H1 (cell line): ENCODE data around the gene SLC22A15. TPM values are rescaled to one million over a fixed set of nuclear protein-coding genes. Genes with fewer than 3 reads are reported as not detected.

Experiments
- CTCF ChIA-PET: fragments of 300-600 bp; sonication (Branson Sonifier 250); formaldehyde crosslinking; loops from one replicate; lab custom pipeline; 2021; ENCODE audit not compliant: partially characterized antibody; lab: Charles Lee
- POLR2A ChIA-PET: fragments of 300-600 bp; sonication (Branson Sonifier 250); formaldehyde crosslinking; loops from one replicate; lab custom pipeline; 2021; ENCODE audit warnings: inconsistent platforms; ENCODE audit not compliant: partially characterized antibody; lab: Charles Lee
- DNase-seq, 2 experiments: peaks; one replicate each; pipeline versions ENCODE4 v3.0.0 to v3.0.0-alpha.2; 2010 to 2022; ENCODE audit warnings: low spot score in 2 of 2, low read depth in 1 of 2, mixed read lengths in 1 of 2
- FAIRE-seq: peaks from 2 replicates; lab custom pipeline; 2011; peaks lifted over from hg19 to GRCh38; lab: Jason Lieb, UNC
- H2AFZ ChIP-seq: 2 replicates; pipeline ENCODE4 v1.8.1; 2012; ENCODE audit warnings: low read length, inconsistent platforms
- H2AK5ac ChIP-seq: 2 replicates; pipeline ENCODE4 v1.6.1; 2013; ENCODE audit warnings: low read depth, low read length
- H2BK120ac ChIP-seq: replicated peaks from 2 replicates; pipeline ENCODE3; 2013; ENCODE audit warnings: low read depth, low read length, inconsistent platforms
- H2BK12ac ChIP-seq: 2 replicates; pipeline ENCODE4 v1.6.1; 2013; ENCODE audit warnings: low read depth, low read length
- H2BK15ac ChIP-seq: 2 replicates; pipeline ENCODE4 v1.6.1; 2013; ENCODE audit warnings: low read length
- H2BK20ac ChIP-seq: 2 replicates; pipeline ENCODE4 v1.6.1; 2013; ENCODE audit warnings: low read length
- H2BK5ac ChIP-seq: 2 replicates; pipeline ENCODE4 v1.6.1; 2013; ENCODE audit warnings: low read depth, low read length
- H3K14ac ChIP-seq: 2 replicates; pipeline ENCODE4 v1.6.1; 2013; ENCODE audit warnings: inconsistent platforms; ENCODE audit not compliant: insufficient read length
- H3K18ac ChIP-seq: 2 replicates; pipeline ENCODE4 v1.6.1; 2013; ENCODE audit warnings: low read length; ENCODE audit errors: extremely low read depth
- H3K23ac ChIP-seq: 2 replicates; pipeline ENCODE4 v1.6.1; 2013; ENCODE audit warnings: inconsistent platforms; ENCODE audit not compliant: insufficient read length
- H3K23me2 ChIP-seq: 2 replicates; pipeline ENCODE4 v1.6.1; 2013; ENCODE audit warnings: low read depth, low read length
- H3K27ac ChIP-seq: 2 replicates; pipeline ENCODE4 v1.6.1; 2011; ENCODE audit warnings: low read depth, low read length, inconsistent platforms
- H3K27me3 ChIP-seq, 4 experiments: replicated peaks in 1 of 4; 1 replicate in 1 of 4; 2 replicates in 3 of 4; pipeline versions ENCODE4 v1.6.1 to v1.8.1; 2011 to 2013; ENCODE audit warnings: low read length in 3 of 4, mild to moderate bottlenecking in 3 of 4, inconsistent platforms in 2 of 4, mixed read lengths in 2 of 4, moderate library complexity in 1 of 4; ENCODE audit not compliant: control insufficient read depth in 3 of 4, insufficient read depth in 3 of 4; ENCODE audit errors: extremely low read depth in 1 of 4
- H3K36me3 ChIP-seq, 4 experiments: 2 replicates each; pipeline versions ENCODE4 v1.6.1 to v1.8.1; 2011 to 2013; ENCODE audit warnings: mild to moderate bottlenecking in 4 of 4, low read length in 3 of 4, moderate library complexity in 2 of 4, control low read depth in 1 of 4, inconsistent platforms in 1 of 4; ENCODE audit not compliant: insufficient read depth in 4 of 4, control insufficient read depth in 2 of 4
- H3K4ac ChIP-seq: replicated peaks from 2 replicates; pipeline ENCODE3; 2013; ENCODE audit warnings: low read length, low read depth, mixed read lengths, inconsistent platforms; ENCODE audit not compliant: insufficient read length
- H3K4me1 ChIP-seq, 4 experiments: replicated peaks in 1 of 4; 1 replicate in 1 of 4; 2 replicates in 3 of 4; pipeline versions ENCODE4 v1.6.1 to v1.8.1; 2011 to 2013; ENCODE audit warnings: low read length in 3 of 4, inconsistent platforms in 2 of 4, mixed read lengths in 1 of 4; ENCODE audit not compliant: insufficient read depth in 4 of 4, control insufficient read depth in 3 of 4
- H3K4me2 ChIP-seq, 2 experiments: 2 replicates each; pipeline versions ENCODE4 v1.6.1 to v1.8.1; 2011 to 2013; ENCODE audit warnings: low read depth in 2 of 2, low read length in 2 of 2, control low read depth in 1 of 2, inconsistent platforms in 1 of 2, mild to moderate bottlenecking in 1 of 2; ENCODE audit not compliant: insufficient read depth in 1 of 2
- H3K4me3 ChIP-seq, 4 experiments: fragments of 200-600, 300-600 bp in 1 of 4; sonication (generic), shearing (Covaris generic), sonication (Bioruptor Twin) in 1 of 4; 2 replicates each; pipeline versions ENCODE4 v1.5.1 to v1.8.1; 2011 to 2016; ENCODE audit warnings: low read length in 4 of 4, low read depth in 3 of 4, control low read depth in 2 of 4, inconsistent platforms in 2 of 4, mild to moderate bottlenecking in 2 of 4, mixed read lengths in 1 of 4, moderate library complexity in 1 of 4; ENCODE audit not compliant: insufficient read depth in 2 of 4; ENCODE audit errors: extremely low read depth in 1 of 4
- H3K56ac ChIP-seq: replicated peaks from 2 replicates; pipeline ENCODE3; 2013; ENCODE audit warnings: low read depth, mild to moderate bottlenecking, mixed read lengths, low read length, inconsistent platforms; ENCODE audit not compliant: insufficient read length
- H3K79me1 ChIP-seq: 2 replicates; pipeline ENCODE4 v1.6.1; 2013; ENCODE audit warnings: low read depth, low read length, control low read depth
- H3K79me2 ChIP-seq, 2 experiments: 2 replicates each; pipeline versions ENCODE4 v1.6.1 to v1.8.1; 2012 to 2013; ENCODE audit warnings: low read length in 2 of 2, mild to moderate bottlenecking in 2 of 2, inconsistent platforms in 1 of 2; ENCODE audit not compliant: insufficient read depth in 2 of 2, control insufficient read depth in 1 of 2
- H3K9ac ChIP-seq, 4 experiments: replicated peaks in 1 of 4; 1 replicate in 1 of 4; 2 replicates in 3 of 4; pipeline versions ENCODE4 v1.6.1 to v1.8.1; 2011 to 2013; ENCODE audit warnings: low read depth in 3 of 4, low read length in 3 of 4, control low read depth in 2 of 4, mild to moderate bottlenecking in 2 of 4, moderate library complexity in 2 of 4, inconsistent platforms in 1 of 4; ENCODE audit errors: extremely low read depth in 1 of 4
- H3K9me3 ChIP-seq, 2 experiments: 2 replicates each; pipeline versions ENCODE4 v1.6.1 to v1.8.1; 2012 to 2013; ENCODE audit warnings: mild to moderate bottlenecking in 2 of 2, moderate library complexity in 2 of 2, control low read depth in 1 of 2, inconsistent platforms in 1 of 2, low read depth in 1 of 2, low read length in 1 of 2, mixed read lengths in 1 of 2; ENCODE audit not compliant: insufficient read depth in 2 of 2
- H4K20me1 ChIP-seq, 2 experiments: replicated peaks in 1 of 2; 2 replicates each; pipeline versions ENCODE3 to v1.8.1; 2011 to 2013; ENCODE audit warnings: inconsistent platforms in 2 of 2, low read length in 2 of 2, mild to moderate bottlenecking in 1 of 2; ENCODE audit not compliant: insufficient read depth in 2 of 2, control insufficient read depth in 1 of 2
- H4K5ac ChIP-seq: 2 replicates; pipeline ENCODE4 v1.6.1; 2013; ENCODE audit warnings: low read length, low read depth, mixed read lengths, inconsistent platforms; ENCODE audit not compliant: insufficient read length
- H4K8ac ChIP-seq: 2 replicates; pipeline ENCODE4 v1.8.0; 2013; ENCODE audit warnings: mild to moderate bottlenecking, moderate library complexity, low read length, inconsistent platforms; ENCODE audit not compliant: insufficient read depth; ENCODE audit errors: extremely low read depth
- H4K91ac ChIP-seq: replicated peaks from 2 replicates; pipeline ENCODE3; 2013; ENCODE audit warnings: low read length, mixed read lengths, inconsistent platforms; ENCODE audit not compliant: insufficient read length
- SP2 ChIP-seq: IDR thresholded peaks from 2 replicates; pipeline ENCODE4 v1.6.1; 2012; ENCODE audit warnings: mild to moderate bottlenecking, low read length, inconsistent platforms
- TCF12 ChIP-seq: IDR thresholded peaks from 2 replicates; pipeline ENCODE4 v1.6.1; 2011; ENCODE audit warnings: low read depth, mild to moderate bottlenecking, low read length
- WGBS, 2 experiments: shearing (Covaris generic) in 1 of 2; methylation state at CpG; one replicate each; pipeline versions ENCODE4 v1.1.6 to v1.1.7; 2013 to 2015; ENCODE audit warnings: low lambda C conversion rate in 2 of 2, mixed read lengths in 2 of 2, inconsistent platforms in 1 of 2, low coverage in 1 of 2, missing lambda C conversion rate in 1 of 2; ENCODE audit not compliant: insufficient replicate concordance in 2 of 2, insufficient coverage in 1 of 2, insufficient read length in 1 of 2; ENCODE audit errors: extremely low coverage in 1 of 2, missing lambda C conversion rate in 1 of 2; 5-methylcytosine and 5-hydroxymethylcytosine counted together
- polyA plus RNA-seq, 7 experiments: library from polyadenylated mRNA; depleted of rRNA in 3 of 7; stranded (reverse) in 5 of 7; unstranded in 2 of 7; fragments of >200 nt in 5 of 7; fragments of 200-250 nt in 2 of 7; gene quantifications; 1 replicate in 5 of 7; 2 replicates in 1 of 7; 4 replicates in 1 of 7; pipeline versions ENCODE4 v1.2.1 to v1.2.3, GENCODE V29; 2011 to 2013; ENCODE audit warnings: missing spikeins in 2 of 7, mixed read lengths in 2 of 7
- total RNA-seq: library from RNA; stranded (reverse); fragmentation: NEBNext Ultra II Directional; extraction: Animal tissue kit (Norgen Biotek cat#: 25700); gene quantifications from 2 replicates; pipeline ENCODE4 v1.2.1, GENCODE V29; 2021

SLC22A15 gene
- total and polyA plus RNA-seq, 2 of the 8 experiments (the other 6 are each of a cell fraction or from before 2014, with no cell fraction given): 3.2 to 3.3 TPM

GRCh38 chr1:116019653-116020253 lies 43.4 kb downstream of the SLC22A15 start:
- WGBS, 2 experiments: 89% methylated on average over 4 of the region's 4 CpGs; no CpG with 5 or more reads in 1 of the 2 experiments
- Histone ChIP-seq H2BK120ac (no peak overlapping the region), H2BK15ac (no peak overlapping the region), H3K9me3 (no peaks in the 10 kb centered on the region), H3K79me1 (no peaks in the 10 kb centered on the region), H2BK20ac (no peak overlapping the region), H4K5ac (no peak overlapping the region), H4K8ac (no peak overlapping the region), H4K20me1 (no peaks in the 10 kb centered on the region), H2AFZ (no peak overlapping the region), H3K27ac (no peak overlapping the region), H3K36me3 (peaks cover 0 to 2% (median 0%) of the 10 kb centered on the region in 4 experiments; a peak in 2 of 8 replicates), H2AK5ac (no peak overlapping the region), H3K27me3 (no peaks in the 10 kb centered on the region), H2BK12ac (no peak overlapping the region), H3K18ac (no peak overlapping the region), H2BK5ac (no peak overlapping the region), H3K14ac (no peak overlapping the region), H3K56ac (no peak overlapping the region), H3K9ac (no peak overlapping the region), H3K4ac (no peak overlapping the region), H3K23ac (no peak overlapping the region), H3K4me2 (no peak overlapping the region), H3K4me1 (no peaks in the 10 kb centered on the region), H3K79me2 (no peaks in the 10 kb centered on the region), H3K23me2 (no peaks in the 10 kb centered on the region), H4K91ac (no peak overlapping the region), H3K4me3 (no peak overlapping the region)
- TF ChIP-seq SP2: no peak
- no peak for TF ChIP-seq TCF12
- ChIA-PET CTCF (interaction anchor here (0.7 to 3.7 kb wide), 28 partner anchors 10 to 479 kb away, joined by 3 to 36 read pairs (median 4); no protein-coding TSS in a partner anchor), POLR2A (interaction anchor here (0.6 kb wide), 1 partner anchor 366 kb away, joined by 3 read pairs; no protein-coding TSS in a partner anchor)
- FAIRE-seq (no peak), DNase-seq (no peak)
